Body of pancreas (tissue), 4 donors: ENCODE data around the gene KMT2D. TPM values are rescaled to one million over a fixed set of nuclear protein-coding genes. Genes with fewer than 3 reads are reported as not detected.
A peak's percentile ranks its signal among the peaks of the same experiment; 100 is the strongest.

Source experiments
- ATAC-seq: fragments of 150-250 bp; one replicate; pipeline ENCODE4 v1.9.1; 2016
- DNase-seq, 4 donors: peaks; one replicate each; pipeline ENCODE4 v3.0.0-alpha.2; 2019
- H3K27ac ChIP-seq, 4 donors: fragments of 200-600 bp; sonication (generic); 1 replicate in 3 of 4; 2 replicates in 1 of 4; pipeline versions ENCODE4 v1.5.1 to v1.6.1; 2016 to 2019; ENCODE audit warnings: mild to moderate bottlenecking in 1 of 4, mixed read lengths in 1 of 4, moderate library complexity in 1 of 4
- H3K27me3 ChIP-seq, 2 donors: fragments of 200-600 bp; sonication (generic); one replicate each; pipeline ENCODE4 v1.6.0; 2016; ENCODE audit warnings: mild to moderate bottlenecking in 1 of 2
- H3K36me3 ChIP-seq, 2 donors: fragments of 200-600 bp; sonication (generic); replicated peaks in 1 of 2; 2 replicates each; pipeline ENCODE4 v1.5.1; 2016; ENCODE audit warnings: low read depth in 2 of 2; ENCODE audit not compliant: insufficient read depth in 1 of 2
- H3K4me1 ChIP-seq: fragments of 200-600 bp; sonication (generic); one replicate; pipeline ENCODE4 v1.6.0; 2016
- H3K4me3 ChIP-seq, 2 donors: fragments of 200-600 bp; sonication (generic); 1 replicate in 1 of 2; 2 replicates in 1 of 2; pipeline ENCODE4 v1.5.1; 2016 to 2019
- H3K9me3 ChIP-seq, 3 donors: fragments of 200-600 bp; sonication (generic); 1 replicate in 2 of 3; 2 replicates in 1 of 3; pipeline ENCODE4 v1.5.1; 2016
- CTCF ChIP-seq, 7 experiments: fragments of 450-650 bp in 4 of 7; fragments of 200-600 bp in 3 of 7; sonication (generic) in 3 of 7; IDR thresholded peaks; one replicate each; pipeline ENCODE4 v1.5.1; 2016 to 2019; ENCODE audit warnings: antibody characterized with exemption in 7 of 7
- POLR2A ChIP-seq, 3 donors: fragments of 450-650 bp; IDR thresholded peaks; one replicate each; pipeline ENCODE4 v1.6.1; 2016; ENCODE audit warnings: antibody characterized with exemption in 3 of 3, mild to moderate bottlenecking in 2 of 3
- WGBS, 2 donors: methylation state at CpG; one replicate each; pipeline ENCODE4 v1.1.5; 2017; 5-methylcytosine and 5-hydroxymethylcytosine counted together
- intact Hi-C: fragments of 100-400 bp; cut with DNase I; formaldehyde crosslinking; loops from one replicate; pipeline ENCODE4 v1.15.1; 2023
- total RNA-seq, 2 donors: library from RNA; depleted of rRNA; stranded (reverse); fragments of >200 nt; gene quantifications; one replicate each; pipeline ENCODE4 v1.1.0, GENCODE V29; 2016

KMT2D gene
- total RNA-seq, 2 donors from 2014 or later: 38.4 to 51.1 TPM

GRCh38 chr12:49032679-49033447 lies 27.7 kb downstream of the KMT2D start:
- intact Hi-C loops: no loop called here
- Histone ChIP-seq H3K4me3 (no peak overlapping the region), H3K27me3 (no peaks in the 10 kb centered on the region), H3K4me1 (no peaks in the 10 kb centered on the region), H3K36me3 (peaks cover 5 to 29% of the 10 kb centered on the region in 2 donors), H3K27ac (no peak overlapping the region), H3K9me3 (no peaks in the 10 kb centered on the region)
- DNase-seq (peak in 1 of 4 donors; percentile 8), ATAC-seq (no peak)
- WGBS, 2 donors: 81% methylated on average over 3 of the region's 3 CpGs; no CpG with 5 or more reads in 1 of the 2 donors
- TF ChIP-seq POLR2A (IDR thresholded peaks at IDR 0.05): no peak
- no peak for TF ChIP-seq CTCF (IDR thresholded peaks at IDR 0.05)

GRCh38 chr12:49032276-49032675 lies 28.3 kb downstream of the KMT2D start:
- no peak for TF ChIP-seq CTCF (IDR thresholded peaks at IDR 0.05)
- no peak for TF ChIP-seq POLR2A (IDR thresholded peaks at IDR 0.05)
- no peak overlapping the region for H3K4me3 ChIP-seq
- no peak overlapping the region for H3K27ac ChIP-seq
- no peaks in the 10 kb centered on the region for H3K27me3 ChIP-seq
- 74% methylated on average over 4 of the region's 4 CpGs; no CpG with 5 or more reads in 1 of the 2 donors for WGBS, 2 donors
- no peaks in the 10 kb centered on the region for H3K4me1 ChIP-seq
- no peaks in the 10 kb centered on the region for H3K9me3 ChIP-seq
- intact Hi-C loops: no loop called here
- H3K36me3 ChIP-seq: peaks cover 9 to 35% of the 10 kb centered on the region in 2 donors
- ATAC-seq (no peak), DNase-seq (no peak)

- ATAC-seq (no peak), DNase-seq (peak in 1 of 4 donors; percentile 7)
- TF ChIP-seq POLR2A (IDR thresholded peaks at IDR 0.05) (no peak), CTCF (IDR thresholded peaks at IDR 0.05) (no peak)
- Histone ChIP-seq H3K36me3 (peaks cover 14 to 33% of the 10 kb centered on the region in 2 donors), H3K4me1 (no peaks in the 10 kb centered on the region), H3K27ac (no peak overlapping the region), H3K27me3 (no peaks in the 10 kb centered on the region), H3K4me3 (no peak overlapping the region), H3K9me3 (no peaks in the 10 kb centered on the region)
- intact Hi-C loops: no loop called here
- WGBS, 2 donors: 90 to 95% methylated on average over 5 to 8 of the region's 8 CpGs
These were observed 28.9 kb downstream of the KMT2D start for GRCh38 chr12:49031573-49032161.

GRCh38 chr12:49030714-49031572 lies 29.7 kb downstream of the KMT2D start:
- no peaks in the 10 kb centered on the region for H3K9me3 ChIP-seq
- H3K4me3 ChIP-seq: no peak overlapping the region
- WGBS, 2 donors: 89 to 94% methylated on average over 13 to 19 of the region's 19 CpGs
- TF ChIP-seq CTCF (IDR thresholded peaks at IDR 0.05) (no peak), POLR2A (IDR thresholded peaks at IDR 0.05) (no peak)
- no peak overlapping the region for H3K27ac ChIP-seq
- H3K27me3 ChIP-seq: no peaks in the 10 kb centered on the region
- intact Hi-C loops: no loop called here
- peaks cover 21 to 38% of the 10 kb centered on the region in 2 donors for H3K36me3 ChIP-seq
- DNase-seq: peak in 1 of 4 donors; percentile 5
- ATAC-seq: no peak
- no peaks in the 10 kb centered on the region for H3K4me1 ChIP-seq
